Fibroblast of mammary gland (primary cell): Measurements from ENCODE around the gene KCNJ16.

Source experiments
- DNase-seq: peaks from one replicate; pipeline ENCODE4 v3.0.0-alpha.2; 2010; ENCODE audit warnings: low read depth
- H3K4me3 ChIP-seq: 2 replicates; pipeline ENCODE4 v1.5.1; 2011; ENCODE audit warnings: low read depth, mild to moderate bottlenecking, low read length, moderate library complexity; ENCODE audit not compliant: control insufficient read depth
- TF ChIP-seq, protein P1 (sequence below): conservative IDR thresholded peaks from 2 replicates; pipeline ENCODE4 v1.5.1; 2011; ENCODE audit warnings: low read depth, low read length, inconsistent platforms; ENCODE audit not compliant: control insufficient read depth, insufficient read depth

The KCNJ16 gene

GRCh38 chr17:70115126-70115525 lies 40.1 kb downstream of the KCNJ16 start:
- TF ChIP-seq, protein P1, sequence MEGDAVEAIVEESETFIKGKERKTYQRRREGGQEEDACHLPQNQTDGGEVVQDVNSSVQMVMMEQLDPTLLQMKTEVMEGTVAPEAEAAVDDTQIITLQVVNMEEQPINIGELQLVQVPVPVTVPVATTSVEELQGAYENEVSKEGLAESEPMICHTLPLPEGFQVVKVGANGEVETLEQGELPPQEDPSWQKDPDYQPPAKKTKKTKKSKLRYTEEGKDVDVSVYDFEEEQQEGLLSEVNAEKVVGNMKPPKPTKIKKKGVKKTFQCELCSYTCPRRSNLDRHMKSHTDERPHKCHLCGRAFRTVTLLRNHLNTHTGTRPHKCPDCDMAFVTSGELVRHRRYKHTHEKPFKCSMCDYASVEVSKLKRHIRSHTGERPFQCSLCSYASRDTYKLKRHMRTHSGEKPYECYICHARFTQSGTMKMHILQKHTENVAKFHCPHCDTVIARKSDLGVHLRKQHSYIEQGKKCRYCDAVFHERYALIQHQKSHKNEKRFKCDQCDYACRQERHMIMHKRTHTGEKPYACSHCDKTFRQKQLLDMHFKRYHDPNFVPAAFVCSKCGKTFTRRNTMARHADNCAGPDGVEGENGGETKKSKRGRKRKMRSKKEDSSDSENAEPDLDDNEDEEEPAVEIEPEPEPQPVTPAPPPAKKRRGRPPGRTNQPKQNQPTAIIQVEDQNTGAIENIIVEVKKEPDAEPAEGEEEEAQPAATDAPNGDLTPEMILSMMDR, result no peak
- no peak for DNase-seq
- H3K4me3 ChIP-seq, result no peak overlapping the region

DNA sequence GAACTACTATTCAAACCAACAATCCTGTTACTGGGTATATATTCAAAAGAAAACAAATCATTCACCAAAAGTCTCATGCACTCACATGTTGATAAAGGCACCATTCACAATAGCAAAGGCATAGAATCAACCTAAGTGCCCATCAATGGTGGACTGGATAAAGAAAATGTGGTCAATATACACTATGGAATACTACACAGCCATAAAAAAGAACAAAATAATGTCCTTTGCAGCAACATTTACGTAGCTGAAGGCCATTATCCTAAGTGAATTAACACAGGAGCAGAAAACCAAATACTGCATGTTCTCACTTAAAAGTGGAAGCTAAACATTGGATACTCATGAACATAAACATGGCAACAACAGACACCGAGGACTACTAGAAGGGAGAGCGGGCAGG lies 41.9 kb downstream of the KCNJ16 start:
- TF ChIP-seq, protein P1, result no peak
- DNase-seq, result no peak
- no peak overlapping the region for H3K4me3 ChIP-seq

GRCh38 chr17:70119545-70119944 lies 44.5 kb downstream of the KCNJ16 start:
- no peak for DNase-seq
- TF ChIP-seq, protein P1, result no peak

GRCh38 chr17:70119983-70120382 lies 45.0 kb downstream of the KCNJ16 start:
- TF ChIP-seq, protein P1, result no peak
- DNase-seq, result peak; percentile 30

More at GRCh38 chr17:70119545-70119944, 44.5 kb downstream of the KCNJ16 start:
- no peak overlapping the region for H3K4me3 ChIP-seq

DNA sequence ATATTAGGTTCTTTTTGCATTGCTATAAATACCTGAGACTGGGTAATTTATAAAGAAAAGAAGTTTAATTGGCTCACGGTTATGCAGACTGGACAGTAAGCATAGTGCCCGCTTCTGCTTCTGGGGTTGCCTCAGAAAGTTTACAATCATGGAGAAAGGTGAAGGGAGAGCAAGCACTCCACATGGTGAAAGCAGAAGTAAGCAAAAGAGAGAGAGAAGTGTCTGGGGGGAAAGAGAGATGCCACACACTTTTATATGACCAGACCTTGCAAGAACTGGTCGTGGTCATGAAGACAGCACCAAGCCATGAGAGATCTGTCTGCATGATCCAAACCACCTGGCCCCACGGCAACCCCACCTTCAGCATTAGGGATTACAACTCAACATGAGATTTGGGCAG lies 45.4 kb downstream of the KCNJ16 start:
- no peak overlapping the region for H3K4me3 ChIP-seq
- DNase-seq, result no peak
- TF ChIP-seq, protein P1, result no peak

More at GRCh38 chr17:70119983-70120382, 45.0 kb downstream of the KCNJ16 start:
- no peak overlapping the region for H3K4me3 ChIP-seq

GRCh38 chr17:70121126-70121525 lies 46.1 kb downstream of the KCNJ16 start:
- TF ChIP-seq, protein P1, result no peak
- no peak for DNase-seq
- no peak overlapping the region for H3K4me3 ChIP-seq

DNA sequence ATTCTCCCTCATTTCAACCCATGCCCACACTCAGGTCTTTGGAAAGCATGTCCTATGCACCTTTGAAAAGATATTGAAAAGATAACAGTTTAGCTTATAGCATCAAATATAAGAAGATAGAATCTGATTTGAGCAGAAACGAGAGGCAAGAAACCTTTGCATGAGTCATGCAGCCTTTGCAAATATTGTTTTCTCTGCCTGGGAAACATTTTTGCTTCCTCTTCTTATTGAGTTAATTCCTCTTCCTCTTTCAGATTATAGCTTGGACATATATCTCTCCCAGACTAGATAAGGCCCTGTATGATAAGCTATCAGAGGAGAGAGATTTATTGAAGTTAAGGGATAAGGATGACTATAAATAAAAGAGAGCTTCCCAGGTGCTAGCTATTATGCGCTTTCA lies 48.2 kb downstream of the KCNJ16 start:
- no peak for DNase-seq
- TF ChIP-seq, protein P1, result no peak

More for the DNA sequence above, 48.2 kb downstream of the KCNJ16 start:
- H3K4me3 ChIP-seq, result no peak overlapping the region
